ENCODE data around the gene IFFO2.

IFFO2 gene

DNA sequence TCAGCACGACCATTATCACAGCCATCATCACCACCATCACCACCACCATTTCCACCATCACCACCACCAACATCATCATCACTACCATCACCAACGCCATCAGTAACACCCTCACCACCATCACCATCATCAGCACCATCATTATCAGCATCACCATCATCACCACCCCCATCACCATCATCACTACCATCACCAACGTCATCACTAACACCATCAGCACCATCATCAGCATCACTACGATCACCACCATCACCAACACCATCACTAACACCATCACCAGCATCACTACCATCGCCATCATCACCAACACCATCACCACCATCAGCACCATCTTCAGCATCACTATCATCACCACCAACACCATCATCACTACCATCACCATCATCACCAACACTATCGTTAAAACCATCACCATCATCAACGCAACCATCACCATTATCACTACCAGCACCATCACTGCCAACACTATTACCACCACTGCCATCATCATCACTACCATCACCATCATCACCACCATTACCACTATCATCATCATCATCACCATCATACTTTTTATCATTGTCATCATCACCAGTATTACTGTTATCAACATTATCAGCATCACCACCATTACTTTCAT, 98.3 kb downstream of the IFFO2 start:
- TF ChIP-seq GATA3 (IDR thresholded peaks at IDR 0.05; ENCODE audit: low read depth, low read length) = no peak
- TF ChIP-seq GATA2 (IDR thresholded peaks at IDR 0.05; ENCODE audit: low read depth, low read length) = no peak

DNA sequence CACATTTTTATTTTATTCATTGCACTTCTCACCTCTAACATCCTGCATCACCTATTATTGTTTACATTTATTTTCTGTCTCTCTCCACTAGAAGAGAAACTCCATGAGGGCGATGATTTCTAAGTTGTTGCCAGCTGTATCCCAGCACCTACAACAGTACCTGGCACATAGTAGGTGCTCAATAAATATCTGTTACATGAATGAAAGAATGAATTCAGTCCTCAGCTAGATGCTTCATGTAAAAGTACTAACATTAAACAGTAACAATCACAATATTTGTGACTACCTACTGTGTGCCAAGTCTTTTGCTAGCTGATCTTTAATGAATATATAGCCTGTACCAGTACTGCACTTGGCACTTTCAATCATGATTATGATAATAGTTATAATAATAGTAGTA, 100.0 kb downstream of the IFFO2 start:
- no peak for TF ChIP-seq GATA3 (IDR thresholded peaks at IDR 0.05; ENCODE audit: low read depth, low read length)
- TF ChIP-seq GATA2 (IDR thresholded peaks at IDR 0.05; ENCODE audit: low read depth, low read length) = no peak

DNA sequence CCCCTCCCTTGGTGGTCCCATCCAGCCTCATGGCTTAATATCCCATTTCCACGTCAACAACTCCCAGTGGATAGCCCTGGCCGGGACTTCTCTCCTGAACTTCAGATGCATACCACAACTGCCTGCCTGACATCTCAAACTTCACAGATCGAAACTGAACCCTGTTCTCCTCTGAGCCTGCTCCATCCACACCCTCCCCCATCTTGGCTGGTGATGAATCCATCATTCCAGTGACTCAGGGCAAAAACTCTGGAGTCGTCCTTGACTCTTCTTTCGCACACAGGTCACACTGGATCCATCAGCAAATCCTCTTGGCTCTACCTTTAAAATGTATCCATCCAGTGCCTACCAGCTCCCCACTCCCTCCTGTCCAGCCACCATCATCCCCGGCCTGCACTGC, 100.9 kb downstream of the IFFO2 start:
- TF ChIP-seq GATA2 (IDR thresholded peaks at IDR 0.05; ENCODE audit: low read depth, low read length) (no peak), GATA3 (IDR thresholded peaks at IDR 0.05; ENCODE audit: low read depth, low read length) (no peak)

DNA sequence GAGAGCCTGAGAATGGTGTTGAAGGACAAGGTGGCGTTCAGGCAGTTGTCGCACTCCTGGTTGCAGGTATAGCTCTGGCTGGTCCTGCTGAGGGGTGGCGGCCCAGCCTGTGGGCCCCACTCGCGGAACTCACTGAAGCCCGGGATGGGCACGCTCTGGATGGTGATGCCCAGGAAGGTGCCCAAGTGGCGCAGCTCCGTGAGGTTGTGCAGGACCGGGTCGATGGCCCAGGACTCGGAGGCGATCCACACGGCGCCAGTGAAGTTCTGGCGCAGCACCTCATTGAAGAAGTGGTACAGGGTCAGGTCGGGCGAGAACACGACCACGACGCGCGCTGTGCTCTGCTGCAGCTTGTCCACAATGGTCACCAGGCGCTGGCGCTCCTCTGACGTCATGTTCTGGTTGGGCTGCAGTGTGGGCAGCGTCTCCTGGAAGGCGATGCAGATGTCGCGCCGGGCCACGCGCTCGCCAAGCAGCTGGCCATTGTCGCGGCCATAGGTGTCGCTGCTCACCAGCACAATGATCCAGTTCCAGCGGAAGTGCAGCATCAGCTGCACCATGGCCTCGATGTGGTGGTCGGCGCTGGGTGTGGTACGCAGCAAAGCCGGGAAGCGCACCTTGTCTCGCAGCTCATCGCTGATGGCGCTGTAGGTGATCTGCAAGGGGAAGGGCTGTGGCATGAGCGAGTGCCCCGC, 102.0 kb downstream of the IFFO2 start:
- no peak for TF ChIP-seq GATA2 (IDR thresholded peaks at IDR 0.05; ENCODE audit: low read depth, low read length)
- no peak for TF ChIP-seq GATA3 (IDR thresholded peaks at IDR 0.05; ENCODE audit: low read depth, low read length)

Data from SH-SY5Y (cell line).